ENCODE results near the gene GPC3.

GRCh38 chrX:133645977-133646718 is 339.2 kb downstream of the GPC3 start:
- no peak for TF ChIP-seq YY1 (IDR thresholded peaks at IDR 0.05; ENCODE audit: insufficient read depth, insufficient read length)
- no peak for TF ChIP-seq ZNF274 (IDR thresholded peaks at IDR 0.05; ENCODE audit: low read depth, low read length)
- no peak for TF ChIP-seq SUZ12 (IDR thresholded peaks at IDR 0.05; ENCODE audit: extremely low read depth, insufficient read depth, insufficient read length)
